K562 (cell line): ENCODE data around the gene ULK3. TPM values are rescaled to one million over a fixed set of nuclear protein-coding genes. Genes with fewer than 3 reads are reported as not detected.

Source experiments
- ATAC-seq: fragments of 200-7000 bp; cut with Tn5 transposase; 3 replicates; pipeline ENCODE4 v1.9.1; 2020; ENCODE audit warnings: moderate library complexity
- BruUV-seq: library from RNA; stranded (reverse); fragments of 400-500 nt; replicated peaks from 2 replicates; lab custom pipeline; 2021; lab: Mats Ljungman, UMichigan
- CTCF ChIA-PET: fragments of 300-600 bp; formaldehyde crosslinking; extraction: SDS; loops from one replicate; lab custom pipeline; 2021; ENCODE audit warnings: low intra/inter-chr PET ratio; lab: Yijun Ruan, JAX
- POLR2A ChIA-PET: fragments of 300-600, 350-650 bp; sonication (Branson Sonifier 250); formaldehyde crosslinking; extraction: SDS; loops from one replicate; lab custom pipeline; 2021; ENCODE audit warnings: antibody characterized with exemption, inconsistent platforms; lab: Yijun Ruan, JAX
- DNase-seq, 4 experiments: peaks; one replicate each; pipeline versions ENCODE4 v3.0.0 to v3.0.0-alpha.2; 2011 to 2018; ENCODE audit warnings: low spot score in 3 of 4, mixed read lengths in 3 of 4; ENCODE audit errors: extremely low read depth in 1 of 4
- FAIRE-seq: peaks from 2 replicates; lab custom pipeline; 2011; peaks lifted over from hg19 to GRCh38; lab: Jason Lieb, UNC
- H2AFZ ChIP-seq: 2 replicates; pipeline ENCODE4 v1.6.0; 2011; ENCODE audit warnings: low read depth, low read length, control low read depth, inconsistent platforms
- H3K27ac ChIP-seq: fragments of 200-600 bp; 3 replicates; pipeline ENCODE4 v1.8.0; 2011; ENCODE audit warnings: low read depth, mild to moderate bottlenecking, control low read depth, inconsistent platforms, low read length, moderate library complexity, mixed read lengths; ENCODE audit errors: extremely low read depth
- H3K27me3 ChIP-seq, 2 experiments: fragments of 300-600 bp in 1 of 2; 2 replicates in 1 of 2; 3 replicates in 1 of 2; pipeline versions ENCODE4 v1.6.0 to v1.8.0; 2011; ENCODE audit warnings: inconsistent platforms in 2 of 2, low read length in 2 of 2, mild to moderate bottlenecking in 1 of 2, mixed read lengths in 1 of 2, moderate library complexity in 1 of 2; ENCODE audit not compliant: control insufficient read depth in 2 of 2, insufficient read depth in 2 of 2
- H3K36me3 ChIP-seq: fragments of 300-600 bp; 3 replicates; pipeline ENCODE4 v1.8.0; 2011; ENCODE audit warnings: mild to moderate bottlenecking, low read length, inconsistent platforms; ENCODE audit not compliant: control insufficient read depth, insufficient read depth
- H3K4me1 ChIP-seq, 2 experiments: fragments of 200-600 bp in 1 of 2; replicated peaks in 1 of 2; 2 replicates in 1 of 2; 3 replicates in 1 of 2; pipeline versions ENCODE4 v1.5.1 to v1.8.0; 2011; ENCODE audit warnings: inconsistent platforms in 2 of 2, low read length in 2 of 2, mild to moderate bottlenecking in 1 of 2, mixed read lengths in 1 of 2, moderate library complexity in 1 of 2; ENCODE audit not compliant: control insufficient read depth in 2 of 2, insufficient read depth in 2 of 2
- H3K4me2 ChIP-seq: 2 replicates; pipeline ENCODE4 v1.6.1; 2011; ENCODE audit warnings: low read length, control low read depth, inconsistent platforms, mixed read lengths; ENCODE audit not compliant: insufficient read depth
- H3K4me3 ChIP-seq: fragments of 200-600 bp; sonication (generic), shearing (Covaris generic); 2 replicates; pipeline ENCODE4 v1.5.1; 2016; ENCODE audit warnings: control low read depth, inconsistent platforms
- H3K79me2 ChIP-seq: fragments of 200-600 bp; 3 replicates; pipeline ENCODE4 v1.8.0; 2011; ENCODE audit warnings: low read length, inconsistent platforms; ENCODE audit not compliant: control insufficient read depth, insufficient read depth
- H3K9ac ChIP-seq, 2 experiments: 2 replicates each; pipeline versions ENCODE4 v1.6.0 to v1.6.1; 2011; ENCODE audit warnings: low read depth in 2 of 2, low read length in 2 of 2, control low read depth in 1 of 2, inconsistent platforms in 1 of 2, mild to moderate bottlenecking in 1 of 2, mixed read lengths in 1 of 2; ENCODE audit not compliant: insufficient read depth in 1 of 2
- H3K9me1 ChIP-seq: one replicate; pipeline ENCODE4 v1.6.0; 2011; ENCODE audit warnings: inconsistent platforms, mild to moderate bottlenecking, low read length, moderate library complexity; ENCODE audit not compliant: control insufficient read depth, insufficient read depth
- H3K9me3 ChIP-seq: replicated peaks from 2 replicates; pipeline ENCODE4 v1.5.1; 2011; ENCODE audit warnings: low read depth, low read length, inconsistent platforms; ENCODE audit not compliant: control insufficient read depth, insufficient read depth
- H4K20me1 ChIP-seq: replicated peaks from 2 replicates; pipeline ENCODE4 v1.6.1; 2011; ENCODE audit warnings: low read length, inconsistent platforms, mixed read lengths; ENCODE audit not compliant: control insufficient read depth, insufficient read depth
- IRF2 ChIP-seq: sonication (generic); formaldehyde crosslinking; IDR thresholded peaks from 2 replicates; pipeline ENCODE4 v1.8.1; 2022; ENCODE audit warnings: mild to moderate bottlenecking, missing genetic modification reagents
- SIN3B ChIP-seq: fragments of 450-650 bp; IDR thresholded peaks from 2 replicates; pipeline ENCODE4 v1.6.1; 2017; ENCODE audit warnings: low read depth, mild to moderate bottlenecking, moderate library complexity
- SLC30A9 ChIP-seq: fragments of 250-450 bp; sonication (Bioruptor Pico); IDR thresholded peaks from 2 replicates; pipeline ENCODE4 v1.8.0; 2022; ENCODE audit warnings: mild to moderate bottlenecking, moderate library complexity
- ZC3H4 ChIP-seq: sonication (generic); formaldehyde crosslinking; IDR thresholded peaks from 2 replicates; pipeline ENCODE4 v1.9.0; 2021; ENCODE audit warnings: missing genetic modification reagents, borderline replicate concordance
- ZNF668 ChIP-seq: fragments of 250-450 bp; sonication (Bioruptor Pico); IDR thresholded peaks from 2 replicates; pipeline ENCODE4 v1.8.0; 2022; ENCODE audit warnings: mild to moderate bottlenecking, inconsistent platforms
- ZSCAN32 ChIP-seq: fragments of 450-650 bp; formaldehyde crosslinking; IDR thresholded peaks from 2 replicates; pipeline ENCODE4 v1.4.0; 2020; ENCODE audit warnings: mild to moderate bottlenecking, moderate library complexity
- WGBS: fragments of 100-300 bp; shearing (Covaris generic); methylation state at CpG from one replicate; pipeline ENCODE4 v1.1.6; 2016; ENCODE audit warnings: low coverage, mixed read lengths; ENCODE audit not compliant: insufficient coverage; ENCODE audit errors: missing lambda C conversion rate; 5-methylcytosine and 5-hydroxymethylcytosine counted together
- in situ Hi-C: fragments of 300-500 bp; cut with MboI; formaldehyde crosslinking; loops from 4 replicates; pipeline ENCODE4 v1.15.0; 2018; ENCODE audit warnings: inconsistent platforms, mixed read lengths
- intact Hi-C: fragments of 100-400 bp; cut with micrococcal nuclease; formaldehyde crosslinking; loops from 2 replicates; pipeline ENCODE4 v1.14.2; 2022
- polyA plus RNA-seq, 8 experiments: library from polyadenylated mRNA; depleted of rRNA in 4 of 8; stranded (reverse) in 5 of 8; unstranded in 3 of 8; fragments of >200 nt; fragmentation: Nextera tagmentation in 2 of 8; fragmentation: Illumina TruSeq in 1 of 8; extraction: Ambion mirVana in 2 of 8; extraction: Trizol in 1 of 8; gene quantifications; 2 replicates each; pipeline versions ENCODE4 v1.2.1 to v1.2.3, GENCODE V29; 2011 to 2014; ENCODE audit warnings: inconsistent platforms in 1 of 8, missing spikeins in 1 of 8
- total RNA-seq, 7 experiments: library from RNA; depleted of rRNA in 6 of 7; stranded (reverse); fragments of >200 nt in 6 of 7; fragmentation: Illumina TruSeq in 2 of 7; extraction: Trizol in 2 of 7; gene quantifications; 2 replicates each; pipeline versions ENCODE4 v1.2.1 to v1.2.3, GENCODE V29; 2011 to 2021; ENCODE audit warnings: low replicate concordance in 1 of 7

Gene ULK3
- total and polyA plus RNA-seq, 9 of the 15 experiments (the other 6 are each of a cell fraction or from before 2014, with no cell fraction given): 0.68 to 68.0 (median 34.9) TPM

- 100% methylated on average over 1 of the region's 2 CpGs for WGBS
- Histone ChIP-seq H3K9ac (no peak overlapping the region), H3K4me3 (no peak overlapping the region), H4K20me1 (peaks cover 13% of the 10 kb centered on the region), H3K4me1 (peaks cover 8 to 9% of the 10 kb centered on the region in 2 experiments; a peak in 4 of 5 replicates), H3K9me3 (no peaks in the 10 kb centered on the region), H2AFZ (no peak overlapping the region), H3K27ac (no peak overlapping the region), H3K79me2 (peaks cover 9% of the 10 kb centered on the region; the same call in 1 of the 3 replicates), H3K36me3 (peaks cover 46% of the 10 kb centered on the region), H3K27me3 (no peaks in the 10 kb centered on the region), H3K4me2 (no peak overlapping the region), H3K9me1 (no peaks in the 10 kb centered on the region)
- intact Hi-C loops (no loop called here), in situ Hi-C loops (no loop called here)
- CTCF ChIA-PET: no interaction called here
- no peak for ATAC-seq
- FAIRE-seq: no peak
- no TSS peak for BruUV-seq
- no peak for TF ChIP-seq ZSCAN32
- POLR2A ChIA-PET: interaction anchor here (0.6 to 1.8 kb wide), 5 partner anchors 8 to 50 kb away, joined by 3 to 6 read pairs (median 4); partner anchors contain the start of gene FAM219B
- DNase-seq: no peak
These were observed 12.9 kb upstream of the ULK3 start for GRCh38 chr15:74855857-74856256.

- no peak overlapping the region for H3K27ac ChIP-seq
- intact Hi-C loops: no loop called here
- peaks cover 8 to 9% of the 10 kb centered on the region in 2 experiments; a peak in 4 of 5 replicates for H3K4me1 ChIP-seq
- FAIRE-seq (no peak), DNase-seq (no peak), ATAC-seq (no peak)
- peaks cover 9% of the 10 kb centered on the region; the same call in 1 of the 3 replicates for H3K79me2 ChIP-seq
- H3K27me3 ChIP-seq: no peaks in the 10 kb centered on the region
- H3K4me2 ChIP-seq: no peak overlapping the region
- no peak overlapping the region for H2AFZ ChIP-seq
- H4K20me1 ChIP-seq: peaks cover 13% of the 10 kb centered on the region
- in situ Hi-C loops: no loop called here
- no peak overlapping the region for H3K4me3 ChIP-seq
- ChIA-PET CTCF (no interaction called here), POLR2A (interaction anchor here (1.8 kb wide), 1 partner anchor 16 kb away, joined by 6 read pairs; no protein-coding TSS in a partner anchor)
- H3K9ac ChIP-seq: peak overlapping the region in 1 of 2 experiments; percentile 43; a peak in 1 of 4 replicates
- H3K9me3 ChIP-seq: no peaks in the 10 kb centered on the region
- TF ChIP-seq ZC3H4 (CRISPR knock-in tag): no peak
- no peak for TF ChIP-seq SLC30A9 (CRISPR knock-in tag)
- no peak for TF ChIP-seq IRF2
- no peak for TF ChIP-seq SIN3B
- no peak for TF ChIP-seq ZNF668 (CRISPR knock-in tag)
- no TSS peak for BruUV-seq
- peaks cover 58% of the 10 kb centered on the region for H3K36me3 ChIP-seq
- H3K9me1 ChIP-seq: no peaks in the 10 kb centered on the region
- 95% methylated on average over 11 of the region's 13 CpGs for WGBS
These were observed 11.6 kb upstream of the ULK3 start for GRCh38 chr15:74854453-74855022.
